ENCODE measurements around the gene MTHFR. TPM values are rescaled to one million over a fixed set of nuclear protein-coding genes. Genes with fewer than 3 reads are reported as not detected.

Gene MTHFR
- total RNA-seq, 2 experiments from 2014 or later, result 9.6 TPM

GRCh38 chr1:11769274-11769673, 36.5 kb downstream of the MTHFR start:
- ATAC-seq, result no peak
- Mint-ChIP-seq H3K27me3 (no peaks in the 10 kb centered on the region), H3K4me1 (ENCODE audit: low read depth) (no peaks in the 10 kb centered on the region), H3K27ac (no peak overlapping the region), H3K4me3 (no peak overlapping the region), H3K9me3 (no peaks in the 10 kb centered on the region), H3K36me3 (ENCODE audit: low read depth) (no peaks in the 10 kb centered on the region)
- POLR2A ChIA-PET, result no interaction called here
- intact Hi-C loops (cut with micrococcal nuclease), result no loop called here
- DNase-seq, result no peak
- CTCF ChIA-PET, result no interaction called here
- no peak for TF ChIP-seq CTCF (IDR thresholded peaks at IDR 0.05)

DNA sequence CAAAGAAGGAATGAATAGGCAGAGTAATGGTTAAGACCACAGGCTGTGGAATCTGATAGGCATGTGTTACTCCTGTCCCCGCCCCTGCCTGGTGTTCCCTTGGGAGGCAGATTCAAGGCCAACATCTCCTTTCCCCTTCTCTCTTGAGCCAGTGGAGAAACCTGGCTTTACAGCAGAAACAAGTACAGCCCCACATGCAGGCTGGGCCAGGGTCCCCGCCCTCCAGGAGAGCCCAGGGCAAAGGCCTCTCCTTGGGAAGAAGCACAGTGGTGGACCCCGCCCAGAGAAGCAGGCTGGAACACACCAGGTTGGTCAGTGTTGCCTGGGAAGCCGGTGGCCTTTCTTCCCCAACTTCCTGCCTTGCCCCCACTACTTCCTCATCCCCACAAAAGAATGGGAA, 36.9 kb downstream of the MTHFR start:
- ATAC-seq (no peak), DNase-seq (no peak)
- Mint-ChIP-seq H3K9me3 (no peaks in the 10 kb centered on the region), H3K36me3 (ENCODE audit: low read depth) (no peaks in the 10 kb centered on the region), H3K4me3 (no peak overlapping the region), H3K27me3 (no peaks in the 10 kb centered on the region), H3K4me1 (ENCODE audit: low read depth) (no peaks in the 10 kb centered on the region), H3K27ac (no peak overlapping the region)
- ChIA-PET CTCF (no interaction called here), POLR2A (no interaction called here)
- intact Hi-C loops (cut with micrococcal nuclease), result no loop called here
- TF ChIP-seq CTCF (IDR thresholded peaks at IDR 0.05), result no peak

GRCh38 chr1:11767922-11768704, 37.7 kb downstream of the MTHFR start:
- ATAC-seq, result no peak
- peaks cover 4% of the 10 kb centered on the region for H3K27me3 Mint-ChIP-seq
- H3K9me3 Mint-ChIP-seq, result no peaks in the 10 kb centered on the region
- H3K4me1 Mint-ChIP-seq (ENCODE audit: low read depth), result no peaks in the 10 kb centered on the region
- H3K36me3 Mint-ChIP-seq (ENCODE audit: low read depth), result no peaks in the 10 kb centered on the region
- no peak overlapping the region for H3K27ac Mint-ChIP-seq
- no peak overlapping the region for H3K4me3 Mint-ChIP-seq
- ChIA-PET CTCF (no interaction called here), POLR2A (no interaction called here)
- TF ChIP-seq CTCF (IDR thresholded peaks at IDR 0.05), result no peak
- DNase-seq, result no peak
- intact Hi-C loops (cut with micrococcal nuclease), result no loop called here

DNA sequence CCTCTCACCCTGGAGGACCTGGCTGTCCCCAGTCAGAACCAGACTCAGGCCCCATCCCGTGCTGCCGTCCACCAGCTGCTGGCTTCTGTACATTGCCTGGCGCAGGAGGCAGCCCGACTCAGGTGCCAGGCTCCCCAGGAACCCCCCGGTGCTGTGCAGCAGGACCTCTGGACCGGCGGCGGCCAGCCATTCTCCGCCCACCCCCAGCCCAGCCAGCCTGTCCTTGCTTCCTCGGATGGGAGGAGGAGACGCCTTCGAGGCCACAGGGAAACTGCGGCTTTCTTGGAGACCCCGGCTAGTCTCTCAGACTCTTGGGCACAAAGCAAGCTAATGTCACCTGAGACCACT, 39.4 kb downstream of the MTHFR start:
- intact Hi-C loops (cut with micrococcal nuclease), result no loop called here
- ChIA-PET POLR2A (interaction anchor here (0.7 to 1.7 kb wide), 2 partner anchors 142 to 144 kb away, joined by 3 to 4 read pairs; no protein-coding TSS in a partner anchor), CTCF (interaction anchor here (1.4 kb wide), 1 partner anchor 102 kb away, joined by 5 read pairs; the partner anchor contains the start of gene FBXO6)
- H3K27ac Mint-ChIP-seq, result no peak overlapping the region
- TF ChIP-seq CTCF (IDR thresholded peaks at IDR 0.05), result no peak
- H3K4me3 Mint-ChIP-seq, result no peak overlapping the region
- DNase-seq (no peak), ATAC-seq (no peak)
- no peaks in the 10 kb centered on the region for H3K36me3 Mint-ChIP-seq (ENCODE audit: low read depth)
- H3K9me3 Mint-ChIP-seq, result no peaks in the 10 kb centered on the region
- peaks cover 10% of the 10 kb centered on the region for H3K27me3 Mint-ChIP-seq
- peaks cover 4% of the 10 kb centered on the region for H3K4me1 Mint-ChIP-seq (ENCODE audit: low read depth)

GRCh38 chr1:11765661-11766428, 39.9 kb downstream of the MTHFR start:
- H3K9me3 Mint-ChIP-seq, result no peaks in the 10 kb centered on the region
- POLR2A ChIA-PET, result interaction anchor here (0.7 to 1.7 kb wide), 2 partner anchors 142 to 144 kb away, joined by 3 to 4 read pairs; no protein-coding TSS in a partner anchor
- H3K36me3 Mint-ChIP-seq (ENCODE audit: low read depth), result no peaks in the 10 kb centered on the region
- DNase-seq (no peak), ATAC-seq (no peak)
- intact Hi-C loops (cut with micrococcal nuclease), result no loop called here
- TF ChIP-seq CTCF (IDR thresholded peaks at IDR 0.05), result no peak
- H3K4me1 Mint-ChIP-seq (ENCODE audit: low read depth), result peaks cover 4% of the 10 kb centered on the region
- H3K27me3 Mint-ChIP-seq, result peaks cover 12% of the 10 kb centered on the region
- CTCF ChIA-PET, result interaction anchor here (1.2 to 1.5 kb wide), 3 partner anchors 16 to 102 kb away, joined by 3 to 5 read pairs (median 4); partner anchors contain the start of gene FBXO6
- H3K27ac Mint-ChIP-seq, result no peak overlapping the region
- H3K4me3 Mint-ChIP-seq, result no peak overlapping the region

Data from activated CD8-positive, alpha-beta T cell treated with anti-CD3 and anti-CD28 coated beads for 36 hours (primary cell).